CD4-positive, alpha-beta T cell (primary cell): ENCODE data around the gene THBS2. TPM values are rescaled to one million over a fixed set of nuclear protein-coding genes. Genes with fewer than 3 reads are reported as not detected.

Experiments used
- ATAC-seq: fragments of 200-7000 bp; cut with Tn5 transposase; one replicate; pipeline ENCODE4 v1.10.0; 2022; ENCODE audit warnings: mild to moderate bottlenecking; ENCODE audit not compliant: poor library complexity
- CTCF ChIA-PET: fragments of 350-600 bp; sonication (Branson Sonifier 250); formaldehyde crosslinking; loops from one replicate; lab custom pipeline; 2021; ENCODE audit warnings: antibody characterized with exemption, inconsistent platforms; lab: Charles Lee
- POLR2A ChIA-PET: fragments of 350-600 bp; sonication (Branson Sonifier 250); formaldehyde crosslinking; loops from one replicate; lab custom pipeline; 2021; ENCODE audit warnings: antibody characterized with exemption, inconsistent platforms; lab: Charles Lee
- DNase-seq, 14 experiments: peaks; one replicate each; pipeline ENCODE4 v3.0.0-alpha.2; 2013 to 2020; ENCODE audit warnings: mixed read lengths in 2 of 14
- H3K27ac ChIP-seq, 2 donors: one replicate each; pipeline versions ENCODE4 v1.5.1 to v1.7.0; 2013; ENCODE audit warnings: low read length in 2 of 2, low read depth in 1 of 2, mild to moderate bottlenecking in 1 of 2
- H3K27me3 ChIP-seq, 2 experiments: 1 replicate in 1 of 2; 2 replicates in 1 of 2; pipeline versions ENCODE4 v1.6.1 to v1.7.0; 2013; ENCODE audit warnings: low read length in 2 of 2, control low read depth in 1 of 2, mild to moderate bottlenecking in 1 of 2, moderate library complexity in 1 of 2; ENCODE audit not compliant: insufficient read depth in 2 of 2, control insufficient read depth in 1 of 2
- H3K36me3 ChIP-seq: one replicate; pipeline ENCODE4 v1.6.1; 2013; ENCODE audit warnings: low read length, control low read depth; ENCODE audit not compliant: insufficient read depth
- H3K4me1 ChIP-seq: one replicate; pipeline ENCODE4 v1.6.1; 2013; ENCODE audit warnings: low read length, control low read depth; ENCODE audit not compliant: insufficient read depth
- H3K4me3 ChIP-seq: one replicate; pipeline ENCODE4 v1.5.1; 2013; ENCODE audit warnings: mild to moderate bottlenecking, low read length, moderate library complexity
- H3K9me3 ChIP-seq, 2 experiments: 1 replicate in 1 of 2; 2 replicates in 1 of 2; pipeline versions ENCODE4 v1.6.1 to v1.7.0; 2013; ENCODE audit warnings: low read length in 2 of 2, mild to moderate bottlenecking in 2 of 2, control low read depth in 1 of 2, moderate library complexity in 1 of 2; ENCODE audit not compliant: control insufficient read depth in 1 of 2, insufficient read depth in 1 of 2
- H3K27ac Mint-ChIP-seq: one replicate; pipeline ENCODE4 v1.8.0; 2020; ENCODE audit warnings: mixed read lengths
- H3K27me3 Mint-ChIP-seq: one replicate; pipeline ENCODE4 v1.8.0; 2021; ENCODE audit warnings: mixed read lengths
- H3K36me3 Mint-ChIP-seq: one replicate; pipeline ENCODE4 v1.8.0; 2021; ENCODE audit warnings: low read depth, mixed read lengths
- H3K4me1 Mint-ChIP-seq: one replicate; pipeline ENCODE4 v1.8.0; 2021; ENCODE audit warnings: low read depth, mixed read lengths
- H3K4me3 Mint-ChIP-seq: one replicate; pipeline ENCODE4 v1.8.0; 2020; ENCODE audit warnings: mild to moderate bottlenecking, mixed read lengths
- H3K9me3 Mint-ChIP-seq: one replicate; pipeline ENCODE4 v1.8.0; 2020; ENCODE audit warnings: mixed read lengths
- intact Hi-C, 2 experiments: fragments of 100-400 bp; cut with DNase I in 1 of 2; cut with micrococcal nuclease in 1 of 2; formaldehyde crosslinking; loops; one replicate each; pipeline versions ENCODE4 v1.15.1 to v1.9.0; 2023 to 2025; cut with DNase I, micrococcal nuclease
- total RNA-seq, 174 experiments: library from RNA in 2 of 174; stranded (reverse) in 2 of 174; gene quantifications; one replicate each; pipeline ENCODE4 v1.2.3 and lab custom pipeline; 2021 to 2026
- TF ChIP-seq, protein P1 (sequence below): fragments of 200-600 bp; IDR thresholded peaks from one replicate; pipeline ENCODE4 v1.8.0; 2022; ENCODE audit warnings: antibody characterized with exemption, mild to moderate bottlenecking

Gene THBS2
- total RNA-seq, 2 experiments from 2014 or later: not detected

DNA sequence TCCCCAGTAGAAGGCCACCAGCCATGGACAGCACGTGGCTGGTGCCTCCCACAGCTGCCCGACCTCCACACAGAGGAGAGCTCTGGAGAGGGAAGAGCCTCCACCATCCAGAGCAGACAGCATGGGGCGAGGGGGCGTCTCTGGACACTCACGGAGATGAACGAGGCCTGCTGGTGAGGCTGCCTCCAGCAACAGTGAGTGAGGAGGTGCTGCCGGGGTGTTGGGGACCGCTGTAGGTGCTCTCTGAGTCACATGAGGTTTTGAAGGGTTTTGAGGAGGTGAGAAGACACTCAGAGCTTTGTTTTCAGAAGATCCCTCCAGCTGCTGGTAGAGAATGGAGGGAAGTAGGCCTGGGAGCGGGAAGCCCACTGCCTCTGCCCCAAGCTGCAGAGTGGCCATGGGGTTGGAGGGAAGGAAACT lies 65.6 kb downstream of the THBS2 start:
- no peak for DNase-seq
- Mint-ChIP-seq H3K4me3 (no peak overlapping the region), H3K9me3 (no peaks in the 10 kb centered on the region), H3K27ac (no peak overlapping the region), H3K36me3 (no peaks in the 10 kb centered on the region), H3K27me3 (peaks cover 5% of the 10 kb centered on the region), H3K4me1 (no peaks in the 10 kb centered on the region)
- H3K4me1 ChIP-seq: no peaks in the 10 kb centered on the region
- H3K27me3 ChIP-seq: no peaks in the 10 kb centered on the region
- peaks cover 0 to 5% of the 10 kb centered on the region in 2 experiments for H3K9me3 ChIP-seq
- H3K36me3 ChIP-seq: no peaks in the 10 kb centered on the region
- intact Hi-C loops: no loop called here
- H3K27ac ChIP-seq: no peak overlapping the region
- ATAC-seq: no peak
- TF ChIP-seq, protein P1, sequence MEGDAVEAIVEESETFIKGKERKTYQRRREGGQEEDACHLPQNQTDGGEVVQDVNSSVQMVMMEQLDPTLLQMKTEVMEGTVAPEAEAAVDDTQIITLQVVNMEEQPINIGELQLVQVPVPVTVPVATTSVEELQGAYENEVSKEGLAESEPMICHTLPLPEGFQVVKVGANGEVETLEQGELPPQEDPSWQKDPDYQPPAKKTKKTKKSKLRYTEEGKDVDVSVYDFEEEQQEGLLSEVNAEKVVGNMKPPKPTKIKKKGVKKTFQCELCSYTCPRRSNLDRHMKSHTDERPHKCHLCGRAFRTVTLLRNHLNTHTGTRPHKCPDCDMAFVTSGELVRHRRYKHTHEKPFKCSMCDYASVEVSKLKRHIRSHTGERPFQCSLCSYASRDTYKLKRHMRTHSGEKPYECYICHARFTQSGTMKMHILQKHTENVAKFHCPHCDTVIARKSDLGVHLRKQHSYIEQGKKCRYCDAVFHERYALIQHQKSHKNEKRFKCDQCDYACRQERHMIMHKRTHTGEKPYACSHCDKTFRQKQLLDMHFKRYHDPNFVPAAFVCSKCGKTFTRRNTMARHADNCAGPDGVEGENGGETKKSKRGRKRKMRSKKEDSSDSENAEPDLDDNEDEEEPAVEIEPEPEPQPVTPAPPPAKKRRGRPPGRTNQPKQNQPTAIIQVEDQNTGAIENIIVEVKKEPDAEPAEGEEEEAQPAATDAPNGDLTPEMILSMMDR: no peak
- no peak overlapping the region for H3K4me3 ChIP-seq
- CTCF ChIA-PET: no interaction called here
- POLR2A ChIA-PET: no interaction called here

GRCh38 chr6:169186496-169187169 lies 67.0 kb downstream of the THBS2 start:
- H3K9me3 ChIP-seq: peaks cover 0 to 5% of the 10 kb centered on the region in 2 experiments
- H3K27me3 Mint-ChIP-seq: peaks cover 5% of the 10 kb centered on the region
- ChIA-PET POLR2A (no interaction called here), CTCF (no interaction called here)
- H3K36me3 Mint-ChIP-seq: no peaks in the 10 kb centered on the region
- no peaks in the 10 kb centered on the region for H3K9me3 Mint-ChIP-seq
- intact Hi-C loops: no loop called here
- H3K27me3 ChIP-seq: no peaks in the 10 kb centered on the region
- DNase-seq: no peak
- H3K27ac ChIP-seq: no peak overlapping the region
- H3K4me3 ChIP-seq: no peak overlapping the region
- no peaks in the 10 kb centered on the region for H3K4me1 Mint-ChIP-seq
- no peak overlapping the region for H3K27ac Mint-ChIP-seq
- no peak for ATAC-seq
- H3K4me3 Mint-ChIP-seq: no peak overlapping the region
- no peaks in the 10 kb centered on the region for H3K36me3 ChIP-seq
- no peaks in the 10 kb centered on the region for H3K4me1 ChIP-seq
- TF ChIP-seq, protein P1: no peak

DNA sequence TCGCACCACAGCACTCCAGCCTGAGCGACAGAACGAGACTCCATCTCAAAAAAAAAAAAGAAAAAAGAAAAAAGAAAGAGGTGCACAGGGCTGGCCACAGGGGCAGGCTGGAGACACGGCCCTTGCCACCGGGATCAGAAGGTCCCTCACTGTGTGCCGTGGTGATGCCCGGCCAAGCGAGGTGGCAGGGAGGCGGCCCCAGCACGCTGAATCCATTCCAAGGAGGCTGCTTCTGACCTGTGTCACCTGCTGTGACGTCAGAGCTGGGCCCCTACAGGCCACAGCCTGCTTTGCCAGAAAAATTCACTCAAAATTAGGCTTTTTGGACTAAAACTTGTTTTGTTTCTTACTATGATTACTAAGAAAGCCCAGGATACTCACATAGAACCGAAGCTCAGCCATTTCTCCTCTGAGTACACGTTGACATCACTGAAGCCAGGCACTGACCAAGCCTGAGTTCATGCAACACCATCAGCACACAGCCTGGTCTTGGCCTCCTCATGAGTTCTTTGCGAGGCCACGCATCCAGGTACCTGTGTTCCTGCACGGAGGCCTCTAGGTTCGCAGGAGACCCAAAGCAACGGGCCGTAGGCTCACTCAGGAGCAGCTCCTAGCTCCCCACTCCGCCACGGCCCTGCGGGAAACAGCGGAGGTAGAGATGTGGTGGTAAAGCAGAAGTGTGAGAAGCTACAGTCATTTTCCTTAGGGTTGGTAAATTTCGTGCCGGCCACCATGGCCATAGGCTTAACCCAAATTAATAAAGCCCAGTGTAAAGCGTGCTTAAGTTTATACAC lies 67.8 kb downstream of the THBS2 start:
- intact Hi-C loops: no loop called here
- DNase-seq: no peak
- Mint-ChIP-seq H3K27me3 (no peaks in the 10 kb centered on the region), H3K4me3 (no peak overlapping the region), H3K4me1 (no peaks in the 10 kb centered on the region), H3K36me3 (no peaks in the 10 kb centered on the region), H3K27ac (no peak overlapping the region), H3K9me3 (no peaks in the 10 kb centered on the region)
- peaks cover 0 to 5% of the 10 kb centered on the region in 2 experiments for H3K9me3 ChIP-seq
- no peak for ATAC-seq
- H3K27me3 ChIP-seq: no peaks in the 10 kb centered on the region
- no peak overlapping the region for H3K27ac ChIP-seq
- no peaks in the 10 kb centered on the region for H3K36me3 ChIP-seq
- POLR2A ChIA-PET: no interaction called here
- TF ChIP-seq, protein P1: no peak
- no peak overlapping the region for H3K4me3 ChIP-seq
- H3K4me1 ChIP-seq: no peaks in the 10 kb centered on the region
- CTCF ChIA-PET: no interaction called here
